HG02571 (cell line): ENCODE data around the gene DHPS.
"Not testable (repeated sequence)": the region's sequence is repeated elsewhere in the genome, so short reads cannot be mapped to it uniquely, and the experiment has no call there.

Experiments
- ATAC-seq: cut with Tn5 transposase; IDR thresholded peaks from one replicate; pipeline ENCODE4 v1.9.1; 2021; ENCODE audit warnings: mild to moderate bottlenecking, moderate library complexity; ENCODE audit not compliant: unreplicated experiment

The DHPS gene

DNA sequence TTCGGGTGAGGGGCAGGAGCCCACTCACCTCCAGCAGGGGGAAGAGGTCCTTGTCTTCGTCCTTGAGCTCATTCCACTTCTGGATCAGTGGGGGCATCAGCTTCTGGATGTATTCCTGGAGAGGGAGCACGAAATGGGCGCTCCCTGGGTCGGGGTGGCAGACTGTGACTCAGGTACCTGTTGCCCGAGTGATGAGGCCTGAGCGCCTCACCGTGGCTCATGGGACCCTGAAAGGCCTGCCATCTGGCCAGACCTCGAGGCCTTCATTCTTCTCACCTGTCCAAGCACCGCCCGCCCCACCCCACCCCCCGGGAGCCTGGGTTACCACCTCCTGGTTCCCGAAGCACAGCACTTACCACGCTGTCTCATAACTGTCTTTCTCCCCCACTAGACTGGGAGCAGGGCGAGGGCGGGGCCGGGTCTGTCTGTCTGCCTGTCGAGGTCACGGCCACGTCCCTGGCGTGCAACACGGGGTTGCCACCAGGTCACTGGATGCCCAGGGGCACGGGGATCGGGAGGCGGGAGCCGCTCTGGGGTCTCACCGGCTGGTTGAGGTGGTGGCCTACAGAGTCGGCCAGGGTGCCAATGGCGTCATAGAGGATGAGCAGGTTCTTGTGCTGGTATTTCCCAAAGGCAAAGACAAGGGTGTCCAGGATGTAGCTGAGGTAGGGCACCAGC lies 24.1 kb upstream of the DHPS start:
- no peak for ATAC-seq

DNA sequence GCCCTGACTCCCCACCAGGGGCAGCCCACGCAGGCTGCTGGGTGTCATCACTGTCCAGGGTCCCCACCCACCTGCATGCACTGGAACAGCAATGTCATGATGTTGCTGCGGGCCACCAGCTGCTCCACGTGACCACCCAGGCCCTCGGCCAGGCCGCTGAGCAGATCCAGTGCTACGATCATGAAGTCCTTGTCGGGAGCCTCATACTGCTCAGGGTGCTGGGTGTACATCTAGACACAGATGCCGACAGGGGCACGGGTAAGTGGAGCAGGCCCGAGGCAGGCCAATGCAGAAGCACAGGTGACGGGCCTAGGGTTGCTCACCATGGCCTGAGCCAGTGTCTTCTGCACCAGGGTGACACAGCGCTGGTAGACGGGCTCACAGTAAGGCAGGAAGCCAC lies 23.5 kb upstream of the DHPS start:
- ATAC-seq, result no peak

DNA sequence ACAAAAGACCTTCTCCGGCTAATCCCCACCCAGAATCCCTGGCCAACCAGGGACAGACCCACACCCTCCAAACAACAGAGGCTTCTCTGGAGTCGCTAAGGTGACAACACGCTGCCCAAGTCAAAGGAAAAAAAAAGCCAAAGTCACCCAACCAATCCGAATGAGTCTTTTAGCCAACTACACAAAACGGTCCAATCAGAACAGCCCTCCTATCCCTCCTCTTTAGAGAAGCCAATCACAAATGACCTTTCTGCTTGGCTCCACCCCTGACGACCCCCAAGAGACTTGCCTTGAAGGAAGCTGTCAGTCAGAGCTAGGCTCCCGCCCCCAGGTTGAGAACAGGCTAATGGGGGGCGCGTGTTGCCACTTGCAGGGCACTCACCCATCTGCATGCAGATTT lies 21.4 kb upstream of the DHPS start:
- ATAC-seq, result no peak

DNA sequence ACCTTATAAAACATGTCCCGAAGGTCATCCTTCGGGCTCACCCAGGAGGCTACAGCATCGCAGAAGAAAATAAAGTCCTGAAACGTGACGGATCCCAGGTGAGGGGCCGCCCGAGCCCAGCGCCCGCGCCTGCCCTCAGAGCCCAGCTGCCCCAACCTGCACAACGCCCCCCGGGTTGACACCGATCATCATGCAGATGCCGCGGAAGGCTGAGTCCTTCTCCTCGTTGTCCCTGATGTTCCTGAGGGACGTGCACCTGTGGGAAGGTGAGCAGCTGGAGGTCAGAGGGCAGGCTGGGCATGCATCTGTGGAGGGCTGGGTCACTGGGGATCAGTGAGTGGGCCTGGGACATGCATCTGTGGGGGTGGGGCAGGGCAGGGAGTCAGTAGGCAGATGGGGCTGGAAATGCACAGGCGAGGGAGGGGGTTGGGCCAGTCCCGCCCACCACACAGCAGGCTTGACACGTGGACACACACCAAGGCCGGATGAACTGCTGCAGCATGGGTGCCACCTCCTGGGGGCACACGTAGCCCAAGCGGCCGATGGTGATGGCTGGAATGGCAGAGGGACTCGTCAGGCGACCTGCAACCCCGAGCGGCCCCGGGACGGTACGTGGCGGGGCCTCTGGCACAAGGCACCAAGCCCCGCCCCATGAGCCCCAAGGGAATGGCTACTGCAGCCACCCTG lies 20.1 kb upstream of the DHPS start:
- ATAC-seq, result no peak

DNA sequence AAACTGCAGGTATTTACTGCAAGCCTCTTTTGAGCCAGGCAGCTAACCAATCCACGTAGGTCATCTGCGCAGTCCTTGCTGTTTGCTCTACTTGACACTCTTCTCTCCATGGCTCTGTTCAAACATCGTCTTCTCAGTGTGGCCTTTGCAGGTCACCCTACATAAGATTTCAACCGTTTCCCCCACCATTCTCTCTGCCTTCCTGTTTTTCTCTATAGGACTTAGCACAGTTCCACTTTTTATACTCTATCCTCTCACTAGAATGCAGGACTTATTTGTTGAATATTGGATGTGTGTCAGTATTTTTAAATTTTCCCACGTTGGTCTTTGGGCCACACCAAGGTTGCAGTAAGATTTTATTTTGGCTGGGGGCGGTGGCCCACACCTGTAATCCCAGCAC lies 16.5 kb upstream of the DHPS start:
- ATAC-seq, result no peak

DNA sequence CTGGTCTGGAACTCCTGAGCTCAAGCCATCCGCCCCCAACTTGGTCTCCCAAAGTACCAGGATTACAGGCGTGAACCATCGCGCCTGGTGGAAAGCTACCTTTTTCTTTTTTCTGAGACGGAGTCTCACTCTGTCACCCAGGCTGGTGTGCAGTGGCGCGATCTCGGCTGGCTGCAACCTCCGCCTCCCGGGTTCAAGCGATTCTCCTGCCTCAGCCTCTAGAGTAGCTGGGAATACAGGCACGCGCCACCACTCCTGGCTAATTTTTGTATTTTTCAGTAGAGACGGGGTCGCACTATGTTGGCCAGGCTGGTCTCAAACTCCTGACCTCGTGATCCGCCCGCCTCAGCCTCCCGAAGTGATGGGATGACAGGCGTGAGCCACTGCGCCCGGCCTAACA lies 15.7 kb upstream of the DHPS start:
- ATAC-seq, result not testable (repeated sequence)

DNA sequence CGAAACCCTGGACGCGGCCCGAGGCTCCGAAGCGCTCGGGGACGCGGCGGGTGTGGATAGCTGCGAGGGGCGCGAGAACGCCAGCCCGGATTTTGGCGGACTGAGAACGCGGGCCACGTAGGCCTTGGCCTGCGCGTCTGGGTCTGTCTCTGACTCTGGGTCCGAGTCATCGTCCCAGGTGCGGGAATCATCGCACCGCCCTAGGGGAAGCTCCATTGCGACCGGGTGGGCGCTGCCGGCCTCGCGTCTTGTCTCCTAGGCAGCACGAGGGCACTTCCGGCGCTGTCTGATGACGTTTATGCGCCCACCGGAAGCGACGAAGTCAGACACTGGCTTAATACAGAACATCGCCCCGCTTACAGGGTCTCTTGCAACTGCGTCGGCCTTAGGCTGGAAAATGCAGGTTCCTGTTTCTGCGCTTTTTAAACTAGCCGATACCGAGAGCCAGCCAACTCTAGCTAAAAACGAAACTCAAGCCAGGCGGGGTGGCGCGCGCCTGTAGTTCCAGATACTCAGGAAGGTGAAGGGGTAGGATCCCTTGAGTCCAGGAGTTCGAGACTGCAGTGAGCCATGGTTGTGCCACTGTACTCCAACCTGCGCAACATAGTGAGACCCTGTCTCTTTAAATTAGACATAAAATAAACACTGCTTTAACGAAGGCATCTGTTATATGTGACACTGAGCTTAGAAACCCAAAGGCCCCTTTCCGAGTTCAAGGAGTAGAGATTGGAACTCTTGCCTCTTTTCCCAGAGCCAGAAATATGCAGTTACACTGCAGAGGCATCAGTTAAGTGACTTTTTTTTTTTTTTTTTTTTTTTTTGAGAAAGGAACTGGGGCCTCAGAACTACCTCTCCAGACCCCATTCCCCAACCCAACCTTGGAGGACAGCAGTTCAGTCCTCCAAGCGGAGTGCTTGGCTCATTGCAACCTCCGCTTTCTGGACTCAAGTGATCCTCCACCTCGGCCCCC lies 15.0 kb upstream of the DHPS start, which contains the start of gene FBXW9:
Gene FBXW9 (minus strand): TSS at position 266 of the 970 bp plus-strand sequence. CDS start 50 bp downstream, at position 216.
- ATAC-seq, result peak; percentile 69

DNA sequence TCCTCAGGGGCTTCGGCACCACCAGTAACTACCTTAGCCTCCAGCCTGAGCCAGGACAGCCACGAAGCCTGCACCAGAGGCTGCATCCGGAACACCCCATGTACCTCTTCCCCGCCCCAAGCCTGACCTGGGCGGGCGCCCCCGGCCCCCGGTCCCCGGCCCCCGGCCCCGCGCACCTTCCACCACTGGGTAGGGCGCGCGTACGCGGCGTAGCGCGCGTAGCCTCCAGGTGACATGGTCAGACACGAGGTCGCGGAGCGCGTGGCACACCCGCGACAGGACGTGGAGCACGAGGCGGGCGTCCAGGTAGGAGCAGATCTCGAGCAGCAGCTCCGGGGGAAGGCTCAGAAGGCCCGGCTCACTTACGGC lies 14.3 kb upstream of the DHPS start:
- no peak for ATAC-seq

DNA sequence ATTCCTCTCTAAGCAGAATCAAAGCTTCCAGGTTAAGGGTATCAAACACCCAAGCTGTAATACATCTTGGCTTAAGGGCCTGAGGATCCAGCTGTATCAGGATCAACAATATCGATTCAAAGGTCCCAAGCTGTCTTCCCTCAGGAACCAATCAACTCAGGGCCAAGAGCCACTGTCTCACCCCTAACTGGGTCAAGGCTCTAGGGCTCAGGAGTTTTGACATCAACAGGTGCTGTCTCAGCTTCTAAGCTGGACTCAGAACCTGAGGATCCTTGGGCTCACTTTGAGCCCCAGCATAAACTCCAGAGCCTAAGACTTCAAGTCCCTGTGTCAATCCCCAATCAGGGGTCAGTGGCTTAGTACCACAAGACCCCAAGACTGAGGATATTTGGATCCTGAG lies 13.8 kb upstream of the DHPS start:
- no peak for ATAC-seq

DNA sequence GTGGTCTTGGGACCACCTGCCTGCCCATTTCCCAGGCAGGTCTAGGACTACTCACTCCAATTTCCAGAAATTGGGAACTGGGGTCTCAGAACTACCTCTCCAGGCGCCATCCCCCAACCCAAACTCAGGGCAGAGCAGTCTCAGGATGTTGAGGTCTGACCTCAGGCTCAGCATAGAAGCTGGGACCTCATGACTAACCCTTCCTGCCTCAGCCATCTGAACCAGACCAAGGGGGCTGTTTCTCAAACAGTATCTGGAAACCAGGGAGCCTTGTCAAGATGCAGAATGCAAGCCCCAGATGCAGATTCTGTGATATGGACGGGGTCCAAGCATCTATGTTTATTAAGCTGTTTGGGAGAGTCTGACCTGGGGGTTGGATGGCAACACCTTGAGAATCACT lies 13.4 kb upstream of the DHPS start:
- ATAC-seq, result no peak

DNA sequence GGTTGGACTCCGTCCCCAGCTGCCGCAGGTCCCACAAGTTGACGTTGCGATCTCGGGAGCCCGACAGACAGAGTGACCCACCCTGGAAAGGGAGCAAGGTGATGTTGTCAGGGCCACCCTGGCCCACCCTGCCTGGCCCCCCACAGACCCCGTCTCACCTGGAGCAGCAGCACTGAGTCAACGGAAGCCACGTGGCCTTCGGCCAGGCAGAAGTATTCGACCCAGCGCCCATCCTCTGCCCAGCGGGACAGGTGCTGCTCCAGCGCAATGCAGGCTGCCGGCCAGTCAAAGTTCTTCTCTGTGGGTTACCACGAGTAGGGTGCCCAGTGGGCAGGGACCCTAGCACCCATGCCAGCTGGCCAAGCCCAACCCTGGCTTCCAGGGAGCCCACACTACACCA lies 13.0 kb upstream of the DHPS start:
- no peak for ATAC-seq

DNA sequence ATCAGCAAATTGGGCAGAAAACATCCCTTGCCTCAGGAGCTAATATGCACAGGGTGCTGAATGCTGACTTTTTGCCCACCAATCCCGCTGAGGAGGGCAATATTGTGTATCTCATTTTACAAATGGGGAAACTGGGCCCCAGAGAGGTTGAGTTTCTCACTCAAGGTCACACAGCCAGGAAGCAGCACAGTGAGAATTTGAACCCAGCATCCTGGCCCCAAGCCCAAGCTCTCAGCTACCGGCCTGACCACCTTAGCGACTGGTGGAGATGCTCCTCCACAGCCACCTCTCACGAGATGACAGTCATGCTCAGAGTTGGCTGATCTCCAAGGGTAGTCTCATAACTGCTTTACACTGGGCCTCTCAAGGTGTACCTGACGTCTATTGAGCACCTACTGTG lies 11.3 kb upstream of the DHPS start:
- ATAC-seq, result no peak

DNA sequence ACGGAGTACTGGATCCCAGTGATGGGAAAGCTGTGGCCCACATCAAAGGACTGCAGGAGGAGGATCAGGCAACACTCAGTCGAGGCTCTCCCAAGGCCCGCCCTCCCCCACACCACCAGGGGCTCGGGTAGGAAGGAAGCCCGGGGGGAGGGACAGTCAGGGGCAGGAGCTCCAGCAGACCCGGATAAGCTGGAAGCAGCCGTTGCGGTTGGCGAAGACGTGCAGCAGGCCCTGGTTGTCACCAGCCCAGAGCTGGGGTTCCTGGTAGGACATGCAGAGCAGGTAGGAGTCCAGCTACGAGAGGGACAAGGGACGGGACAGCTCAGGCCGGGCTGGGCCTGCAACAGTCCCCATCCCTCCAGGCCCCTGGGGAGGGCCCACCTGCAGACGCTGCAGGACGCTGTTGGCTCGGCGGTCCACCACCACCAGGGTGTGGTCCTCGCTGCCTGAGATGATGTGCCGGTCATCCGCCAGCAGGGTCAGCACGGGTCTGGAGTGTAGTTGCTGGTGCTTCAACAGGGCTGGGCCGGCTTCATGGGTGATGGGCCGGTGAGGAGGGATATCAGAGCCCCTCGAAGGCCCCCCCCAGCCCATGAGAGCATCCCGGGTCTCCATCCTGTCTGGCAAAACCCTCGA lies 8.0 kb upstream of the DHPS start:
- no peak for ATAC-seq

DNA sequence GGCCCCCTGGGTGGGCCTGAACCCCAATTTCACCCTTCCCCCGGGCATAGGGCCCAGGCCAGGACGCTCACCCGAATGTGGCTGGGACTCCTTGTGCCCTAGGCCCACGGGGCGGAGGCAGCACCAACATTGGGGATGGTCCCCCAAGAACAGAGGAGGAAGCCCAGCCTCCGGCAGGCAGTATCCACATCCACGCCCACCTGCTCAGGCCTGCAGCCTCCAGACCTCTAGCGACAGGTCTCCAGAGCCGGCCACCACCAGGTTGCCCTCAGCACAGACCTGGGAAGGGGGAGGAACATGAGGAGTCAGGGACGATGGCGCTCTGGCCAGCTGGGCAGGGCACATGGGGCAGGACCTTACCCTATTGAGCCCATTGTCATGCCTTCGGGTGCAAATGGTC lies 7.3 kb upstream of the DHPS start:
- ATAC-seq, result no peak

DNA sequence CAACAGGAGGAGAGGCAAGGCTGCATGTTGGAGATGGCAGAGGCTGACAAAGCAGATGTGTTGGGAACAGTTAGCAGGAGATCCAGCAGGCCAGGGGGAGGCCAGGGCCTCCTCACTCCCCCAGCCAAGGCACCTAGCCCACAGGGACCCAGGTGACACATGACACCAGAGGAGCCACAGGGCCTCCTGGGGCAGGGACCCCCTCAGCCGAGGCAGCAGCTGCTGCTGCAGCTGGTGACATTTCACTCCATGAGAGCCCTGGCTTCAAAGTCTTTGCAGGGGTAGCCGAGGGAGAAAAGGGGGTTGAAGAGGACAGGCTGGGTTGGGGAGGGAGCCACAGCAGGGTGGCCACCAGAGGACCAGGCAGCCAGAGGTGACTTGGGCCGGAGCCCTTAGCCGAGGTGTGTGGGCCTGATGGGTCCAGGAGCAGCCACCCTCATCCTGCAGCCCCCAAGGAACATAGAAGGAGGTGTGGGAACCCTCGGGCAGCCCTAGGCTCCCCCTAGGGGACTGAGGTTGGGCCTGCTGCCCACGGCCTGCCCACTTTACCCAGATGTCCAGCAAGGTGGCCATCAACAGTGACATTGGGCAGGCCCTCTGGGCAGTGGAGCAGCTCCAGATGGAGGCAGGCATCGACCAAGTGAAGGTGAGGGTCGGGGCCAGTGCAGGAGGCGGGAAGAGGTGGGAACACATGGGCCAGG lies 6.0 kb upstream of the DHPS start, which contains the start of gene GNG14:
Gene GNG14 (plus strand): TSS at position 503 of the 701 bp plus-strand sequence. CDS start 51 bp downstream, at position 554.
- no peak for ATAC-seq

DNA sequence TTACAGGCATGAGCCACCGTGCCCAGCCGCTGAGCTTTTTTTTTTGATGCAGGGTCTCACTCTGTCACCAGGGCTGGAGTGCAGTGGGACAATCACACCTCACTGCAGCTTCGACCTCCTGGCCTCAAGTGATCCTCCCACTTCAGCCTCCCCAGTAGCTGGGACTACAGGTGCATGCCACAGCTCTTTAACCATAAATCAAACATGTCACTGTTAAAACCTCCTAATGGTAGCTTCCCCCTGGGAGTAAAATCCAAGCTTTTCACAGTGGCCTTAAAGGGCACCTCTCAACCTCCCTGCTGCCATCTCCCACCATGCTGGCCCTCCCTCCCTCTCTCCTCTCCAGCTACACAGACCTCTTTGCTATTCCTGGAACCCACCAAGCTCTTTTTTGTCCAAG lies 4.2 kb upstream of the DHPS start:
- no peak for ATAC-seq

DNA sequence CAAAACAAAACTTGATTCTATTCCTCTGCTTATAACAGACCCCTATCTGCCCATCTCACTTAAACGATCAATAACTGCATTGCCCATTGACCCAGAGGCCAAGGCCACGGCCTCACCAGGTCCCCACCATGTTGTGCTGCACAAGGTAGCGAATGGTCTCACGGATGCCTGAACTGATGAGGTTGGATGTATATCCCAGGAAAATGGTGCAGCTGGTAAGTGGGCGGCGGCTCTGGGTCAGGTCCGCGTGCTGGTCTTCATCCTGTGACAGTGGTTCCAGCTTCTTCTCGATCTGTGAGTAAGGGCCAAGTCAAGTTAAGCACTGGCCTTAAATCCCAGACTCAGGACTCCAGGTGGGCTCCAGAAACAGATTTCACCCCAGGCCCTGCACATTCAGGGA lies 1.6 kb downstream of the DHPS start:
- no peak for ATAC-seq

DNA sequence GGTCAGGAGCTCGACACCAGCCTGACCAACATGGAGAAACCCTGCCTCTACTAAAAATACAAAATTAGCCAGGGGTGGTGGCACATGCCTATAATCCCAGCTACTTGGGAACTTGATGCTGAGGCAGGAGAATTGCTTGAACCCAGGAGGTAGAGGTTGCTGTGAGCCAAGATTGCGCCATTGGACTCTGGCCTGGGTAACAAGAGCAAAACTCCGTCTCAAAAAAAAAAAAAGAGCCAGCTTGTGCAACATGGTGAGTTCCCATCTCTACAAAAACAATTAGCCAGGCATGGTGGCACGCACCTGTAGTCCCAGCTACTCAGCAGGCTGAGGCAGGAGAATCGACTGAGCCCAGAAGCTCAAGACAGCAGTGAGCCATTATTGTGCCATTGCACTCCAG lies 3.6 kb downstream of the DHPS start:
- ATAC-seq, result not testable (repeated sequence)

DNA sequence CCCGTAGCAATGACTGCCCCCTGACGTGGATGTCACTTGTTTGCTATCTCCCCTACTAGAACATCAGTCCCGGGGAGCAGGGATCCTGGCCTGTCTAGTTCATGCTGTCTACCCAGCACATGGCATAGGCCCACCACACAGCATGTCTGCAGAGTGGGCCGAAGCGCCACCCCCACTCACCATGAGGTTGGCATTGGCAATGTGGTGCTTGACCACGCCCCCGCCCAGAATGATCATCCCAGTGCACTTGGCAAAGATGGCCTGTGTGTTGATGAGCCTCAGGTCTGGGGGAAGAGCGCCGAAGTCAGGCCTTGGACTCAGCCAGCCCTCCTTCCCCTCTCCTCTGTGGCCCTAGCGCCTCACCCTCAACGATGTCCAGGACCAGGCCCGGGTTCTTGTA lies 4.8 kb downstream of the DHPS start:
- no peak for ATAC-seq

DNA sequence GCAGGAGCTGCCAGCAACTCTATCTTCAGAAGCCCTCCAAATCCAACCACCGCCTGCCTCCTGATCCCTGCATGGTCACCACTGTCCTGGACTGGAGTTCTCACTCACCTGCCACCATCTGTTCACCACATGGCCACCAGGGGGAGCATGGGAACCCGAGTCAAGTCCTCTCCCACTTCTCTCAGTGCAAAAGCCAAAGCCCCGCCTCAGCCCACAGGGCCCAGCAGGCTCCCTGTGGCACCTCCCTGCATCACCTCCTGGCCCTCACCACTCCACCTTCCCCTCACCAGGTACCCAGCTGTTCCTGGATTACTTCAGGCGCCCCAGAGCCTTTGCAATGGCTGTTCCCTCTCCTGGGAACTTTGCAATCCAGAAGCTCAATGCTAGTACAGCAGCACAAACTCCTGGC lies 5.3 kb downstream of the DHPS start:
- ATAC-seq, result no peak
